GM19099 (cell line): ENCODE measurements around the gene CDR2.

Source experiments
- POLR2A ChIP-seq: IDR thresholded peaks from 3 replicates; pipeline ENCODE4 v1.6.1; 2011; ENCODE audit warnings: low read depth; ENCODE audit not compliant: insufficient read length; ENCODE audit errors: extremely low read depth

The CDR2 gene

GRCh38 chr16:22312897-22313781 is 61.3 kb downstream of the CDR2 start:
- TF ChIP-seq POLR2A: no peak

DNA sequence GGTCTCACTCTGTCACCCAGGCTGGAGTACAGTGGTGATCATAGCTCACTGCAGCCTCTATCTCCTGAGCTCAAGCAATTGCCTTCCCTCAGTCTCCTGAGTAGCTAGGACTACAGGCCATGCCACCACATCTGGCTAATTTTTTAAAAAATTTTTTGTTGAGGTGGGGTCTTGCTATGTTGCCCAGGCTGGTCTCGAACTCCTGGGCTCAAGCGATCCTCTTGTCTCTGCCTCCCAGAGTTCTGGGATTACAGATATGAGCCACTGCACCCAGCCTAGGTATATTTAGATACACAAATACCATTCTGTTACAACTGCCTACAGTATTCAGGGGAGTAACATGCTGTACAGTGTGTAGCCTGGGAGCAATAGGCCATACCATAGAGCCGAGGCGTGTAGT is 62.9 kb downstream of the CDR2 start:
- TF ChIP-seq POLR2A: no peak

GRCh38 chr16:22308824-22309520 is 65.4 kb downstream of the CDR2 start:
- TF ChIP-seq POLR2A: no peak

DNA sequence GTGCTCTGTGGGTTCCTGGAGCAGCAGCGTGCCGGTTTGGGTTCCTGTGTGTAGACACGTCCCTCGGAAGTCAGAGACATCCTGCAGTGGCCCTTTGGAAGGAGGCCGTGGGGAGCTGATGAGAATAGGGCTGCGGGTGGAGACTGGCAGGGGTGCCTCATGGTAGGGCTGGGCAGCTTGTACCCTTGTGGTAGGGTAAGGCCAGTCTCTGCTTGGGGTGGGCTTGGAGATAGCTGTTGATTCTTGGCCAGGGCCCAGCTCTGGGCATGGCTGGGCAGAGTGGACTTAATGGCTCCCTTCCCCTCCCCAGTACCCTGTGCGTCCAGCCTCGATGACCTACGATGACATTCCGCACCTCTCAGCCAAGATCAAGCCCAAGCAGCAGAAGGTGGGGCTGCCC is 66.6 kb downstream of the CDR2 start:
- no peak for TF ChIP-seq POLR2A

DNA sequence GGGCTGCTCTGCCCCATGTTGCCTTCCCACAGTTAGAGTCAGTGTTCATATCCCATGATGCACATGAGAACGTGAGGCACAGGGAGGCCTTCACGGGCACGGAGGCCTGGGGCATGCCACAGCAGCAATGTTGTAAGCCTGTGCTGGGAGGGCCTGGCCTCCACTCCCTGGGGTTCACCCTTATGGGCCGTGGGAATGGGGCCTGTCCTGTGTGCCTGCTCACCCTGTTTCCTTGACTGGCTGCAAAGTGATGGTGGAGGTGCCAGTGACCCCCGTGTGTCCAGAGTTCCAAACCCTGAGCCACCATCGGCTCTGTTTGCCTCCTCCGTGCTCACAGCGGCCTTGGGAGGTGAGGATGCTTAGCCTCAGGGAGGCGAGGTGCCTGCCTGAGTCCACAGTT is 67.6 kb downstream of the CDR2 start:
- no peak for TF ChIP-seq POLR2A

DNA sequence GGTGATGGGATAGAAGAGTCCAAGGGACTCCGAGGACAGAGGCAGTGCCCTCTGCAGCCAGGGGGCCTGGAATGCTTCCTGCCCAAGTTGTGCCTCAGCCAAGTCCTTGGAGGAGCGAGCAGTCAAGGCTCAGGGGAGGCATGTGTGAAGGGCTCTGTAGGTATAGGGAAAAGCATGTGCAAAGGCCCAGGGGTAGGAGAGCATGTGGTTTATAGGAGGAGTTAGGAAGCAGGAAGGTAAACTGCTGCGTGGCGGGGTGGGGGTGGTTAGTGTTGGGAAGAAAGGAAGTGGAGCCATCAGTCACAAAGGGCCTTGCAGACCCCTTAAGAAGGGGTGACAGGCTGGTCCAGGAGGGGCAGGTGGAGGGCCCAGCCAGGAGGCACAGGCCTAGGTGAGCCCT is 70.0 kb downstream of the CDR2 start:
- no peak for TF ChIP-seq POLR2A

DNA sequence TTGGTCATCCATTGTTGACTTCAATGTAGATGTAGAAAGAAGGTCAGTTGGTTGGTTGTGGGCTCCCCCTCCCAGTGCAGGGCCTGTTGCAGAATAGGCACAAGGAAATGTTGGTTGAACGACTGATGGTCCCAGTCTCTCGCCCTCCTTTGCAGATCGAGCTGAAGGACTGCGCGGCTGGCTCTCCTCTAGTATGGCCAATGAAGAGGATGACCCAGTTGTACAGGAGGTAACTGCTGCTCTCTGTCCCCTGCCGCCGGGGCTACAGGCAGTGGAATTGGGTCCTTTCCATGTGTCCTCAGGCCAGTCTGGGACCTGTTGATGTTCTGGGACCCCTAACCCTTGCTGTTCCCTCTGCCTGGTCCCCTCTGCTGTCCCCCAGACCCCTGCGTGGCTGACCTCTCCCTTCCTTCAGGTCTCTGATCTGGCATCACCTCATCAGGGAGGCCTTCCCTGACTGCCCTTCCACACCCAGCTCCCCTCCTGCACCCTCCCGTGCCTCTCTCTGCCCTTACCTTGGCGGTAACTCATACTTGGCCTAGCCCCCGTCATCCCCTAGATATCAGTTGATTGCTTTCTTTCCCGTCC is 71.5 kb downstream of the CDR2 start:
- no peak for TF ChIP-seq POLR2A

DNA sequence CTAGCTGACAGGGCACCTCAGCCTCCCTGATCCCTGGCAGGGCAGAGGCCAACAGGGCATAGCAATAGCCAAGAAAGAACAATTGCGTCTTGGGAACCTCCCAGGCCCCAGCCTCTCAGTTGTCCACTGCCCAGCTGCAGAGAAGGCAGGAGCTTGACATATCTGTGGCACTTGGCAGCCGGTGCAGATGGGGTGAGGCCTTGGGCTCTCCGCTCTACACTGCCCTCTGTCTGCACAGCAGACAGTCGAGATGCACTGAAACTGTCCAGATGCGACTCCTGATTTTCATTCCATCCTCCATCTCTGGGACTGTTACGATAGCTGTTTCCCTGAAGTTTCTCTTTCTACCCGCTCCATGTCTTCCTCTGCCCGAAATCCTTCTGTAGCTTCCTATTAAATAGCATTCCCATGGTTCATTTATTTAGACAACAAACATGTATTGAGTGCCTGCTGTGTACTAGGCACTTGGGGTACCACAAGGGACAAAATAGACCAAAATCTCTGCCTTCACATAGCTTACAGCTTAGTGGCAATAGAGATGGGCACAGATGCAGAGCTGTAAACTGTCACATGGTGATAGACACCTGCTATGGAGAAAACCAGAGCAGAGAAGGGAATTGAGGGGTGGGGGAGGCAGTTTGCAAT is 73.9 kb downstream of the CDR2 start:
- TF ChIP-seq POLR2A: no peak

GRCh38 chr16:22299036-22299435 is 75.4 kb downstream of the CDR2 start:
- no peak for TF ChIP-seq POLR2A

- TF ChIP-seq POLR2A: peak; percentile 45
Observed at GRCh38 chr16:22297871-22298733, 76.3 kb downstream of the CDR2 start.

- TF ChIP-seq POLR2A: peak; percentile 71
Observed at GRCh38 chr16:22297114-22297870, 77.1 kb downstream of the CDR2 start, which contains the start of gene POLR3E. Gene POLR3E (plus strand): TSS chr16:22297409. CDS start chr16:22302969, 5,560 bp downstream.

GRCh38 chr16:22296225-22297113 is 78.0 kb downstream of the CDR2 start:
- TF ChIP-seq POLR2A: no peak
